GM08714 (cell line): ENCODE measurements around the gene SLC12A9.
"Not testable (repeated sequence)": the region's sequence is repeated elsewhere in the genome, so short reads cannot be mapped to it uniquely, and the experiment has no call there.

Source experiments
- H3K4me3 ChIP-seq: fragments of 200-500 bp; sonication (Bioruptor generic); 2 replicates; pipeline ENCODE4 v1.5.1; 2014; ENCODE audit warnings: mild to moderate bottlenecking, low read length, inconsistent platforms
- ZNF274 ChIP-seq: IDR thresholded peaks from 2 replicates; pipeline ENCODE4 v1.6.1; 2012; ENCODE audit warnings: mild to moderate bottlenecking, low read depth, low read length

The SLC12A9 gene

DNA sequence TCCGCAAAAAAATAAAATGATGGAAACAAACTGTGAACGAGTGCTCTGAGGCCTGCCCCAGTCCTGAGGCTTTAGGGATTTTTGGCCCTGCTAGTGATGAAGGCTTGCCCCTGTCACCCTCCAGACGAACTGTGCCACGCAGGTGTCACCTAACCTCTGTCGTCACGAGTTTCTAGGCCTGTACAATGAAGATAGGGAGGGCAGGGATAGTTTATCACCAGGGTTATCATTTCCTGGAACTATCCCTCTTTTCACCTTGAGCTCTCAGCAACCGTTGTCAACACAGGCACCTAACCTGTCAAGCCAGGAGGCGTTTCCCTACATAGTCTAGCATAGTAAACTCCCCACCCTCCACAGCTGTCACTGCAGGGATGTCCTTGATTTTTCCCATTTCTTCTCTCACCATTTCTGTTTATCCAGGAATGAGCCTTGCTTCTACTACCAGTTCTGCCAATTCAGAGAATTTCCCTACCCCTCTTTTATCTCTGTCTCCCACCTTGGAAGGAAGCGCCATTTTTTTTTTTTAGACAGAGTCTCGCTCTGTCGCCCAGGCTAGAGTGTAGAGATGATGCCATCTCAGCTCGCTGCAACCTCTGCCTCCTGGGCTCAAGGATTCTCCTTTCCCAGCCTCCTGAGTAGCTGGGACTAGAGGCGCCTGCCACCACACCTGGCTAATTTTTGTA, 45.4 kb downstream of the SLC12A9 start:
- no peak for TF ChIP-seq ZNF274
- H3K4me3 ChIP-seq, result no peak overlapping the region

DNA sequence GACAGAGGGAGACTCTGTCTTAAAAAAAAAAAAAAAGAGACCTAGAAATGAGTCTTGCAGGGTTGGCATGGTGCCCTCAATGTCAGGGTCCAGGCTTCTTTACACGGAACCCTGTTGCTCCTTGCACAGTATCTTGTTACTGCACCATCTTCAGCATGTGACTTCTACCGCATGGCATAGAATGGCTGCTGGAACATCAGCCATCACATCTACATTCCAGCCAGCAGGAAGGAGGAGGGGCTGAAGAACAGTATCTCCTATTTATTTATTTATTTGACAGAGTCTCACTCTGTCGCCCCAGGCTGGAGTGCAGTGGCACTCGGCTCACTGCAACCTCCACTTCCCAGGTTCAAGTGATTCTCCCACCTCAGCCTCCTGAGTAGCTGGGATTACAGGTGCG, 46.9 kb downstream of the SLC12A9 start:
- TF ChIP-seq ZNF274, result no peak

DNA sequence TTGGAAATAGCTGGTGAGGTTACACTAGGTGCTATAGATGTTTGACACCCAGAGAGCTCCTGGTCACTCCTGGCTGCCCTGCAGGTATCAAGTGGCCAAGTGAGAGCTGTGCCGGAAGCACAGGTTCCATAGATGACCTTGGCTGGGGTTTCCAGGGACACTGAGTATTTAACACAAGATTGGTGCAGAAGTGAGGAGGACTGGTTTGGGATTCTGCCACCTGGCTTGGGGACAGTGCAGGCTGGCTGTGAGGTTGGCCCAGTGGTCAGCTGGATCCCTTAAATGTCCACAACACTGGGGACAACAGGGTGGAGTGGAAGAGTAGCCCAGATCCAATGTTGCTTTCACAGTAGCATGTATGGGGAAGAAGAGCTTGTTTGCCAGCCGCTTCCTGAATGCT, 48.5 kb downstream of the SLC12A9 start:
- TF ChIP-seq ZNF274, result no peak
- no peak overlapping the region for H3K4me3 ChIP-seq

More for the DNA sequence above, 46.9 kb downstream of the SLC12A9 start:
- no peak overlapping the region for H3K4me3 ChIP-seq

DNA sequence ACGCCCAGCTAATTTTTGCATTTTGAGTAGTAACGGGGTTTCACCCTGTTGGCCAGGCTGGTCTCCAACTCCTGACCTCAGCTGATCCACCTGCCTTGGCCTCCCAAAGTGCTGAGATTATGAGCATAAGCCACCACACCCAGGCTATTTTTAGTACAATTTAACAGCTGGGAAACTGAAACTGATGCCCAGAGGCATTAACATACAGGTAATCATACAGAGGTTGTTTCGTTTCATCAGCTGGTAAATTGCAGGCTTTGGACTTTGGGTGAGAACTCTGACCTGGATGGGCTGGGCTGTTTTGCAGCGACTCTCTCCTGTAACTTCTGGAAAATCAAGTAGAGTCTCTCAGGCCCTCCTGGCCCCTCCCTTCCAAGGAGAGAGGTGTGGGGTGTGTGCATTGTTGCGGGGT, 49.4 kb downstream of the SLC12A9 start:
- TF ChIP-seq ZNF274, result no peak
- H3K4me3 ChIP-seq, result no peak overlapping the region

DNA sequence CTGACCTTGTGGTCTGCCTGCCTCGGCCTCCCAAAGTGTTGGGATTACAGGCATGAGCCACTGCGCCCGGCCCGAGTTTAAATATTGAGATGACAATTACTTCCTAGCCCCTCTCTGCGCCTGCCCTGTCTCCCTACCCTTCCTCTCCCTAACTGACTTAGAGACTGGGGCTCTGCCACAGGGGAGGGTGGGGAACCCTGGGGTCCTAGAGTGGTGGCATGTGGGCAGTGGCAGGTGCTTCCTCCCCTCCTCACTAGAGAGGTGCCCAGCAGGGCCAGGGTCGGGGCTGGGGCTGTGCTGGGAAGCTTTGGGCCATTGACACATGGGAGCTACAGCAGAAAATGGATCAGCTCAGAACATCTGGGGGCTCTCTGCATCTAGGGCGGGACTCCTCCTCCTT, 50.1 kb downstream of the SLC12A9 start:
- H3K4me3 ChIP-seq, result no peak overlapping the region
- no peak for TF ChIP-seq ZNF274

DNA sequence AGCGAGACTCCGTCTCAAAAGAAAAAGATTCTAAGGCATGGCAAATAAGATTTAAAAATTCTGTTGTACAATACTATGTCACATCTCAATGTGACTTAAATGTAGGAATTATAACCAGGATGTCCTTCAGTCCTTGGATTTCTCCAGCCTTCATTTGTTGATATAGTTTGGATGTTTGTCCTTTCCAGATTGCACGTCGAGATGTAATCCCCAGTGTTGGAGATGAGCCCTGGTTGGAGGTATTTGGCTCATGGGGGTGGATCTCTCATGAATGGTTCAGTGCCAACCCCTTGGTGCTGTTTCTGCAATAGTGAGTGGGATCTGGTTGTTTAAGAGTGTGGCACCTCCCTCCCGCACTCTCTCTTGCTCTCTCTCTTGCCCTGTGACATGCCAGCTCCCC, 56.0 kb downstream of the SLC12A9 start:
- H3K4me3 ChIP-seq, result no peak overlapping the region
- TF ChIP-seq ZNF274, result no peak

DNA sequence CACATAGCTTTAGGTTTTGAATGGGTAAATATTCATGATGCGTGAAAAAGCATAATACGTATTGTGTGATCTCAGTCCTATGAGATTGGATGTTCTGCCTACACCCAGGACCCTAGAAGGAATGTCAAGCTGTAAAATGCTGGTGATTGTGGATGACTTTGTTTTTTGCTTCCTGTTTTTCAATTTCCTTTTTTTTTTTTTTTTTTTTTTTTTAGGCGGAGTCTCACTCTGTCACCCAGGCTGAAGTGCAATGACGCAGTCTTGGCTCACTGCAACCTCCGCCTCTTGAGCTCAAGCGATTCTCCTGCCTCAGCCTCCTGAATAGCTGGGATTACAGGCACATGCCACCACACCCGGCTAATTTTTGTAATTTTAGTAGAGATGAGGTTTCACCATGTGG, 57.9 kb downstream of the SLC12A9 start:
- H3K4me3 ChIP-seq, result not testable (repeated sequence)

DNA sequence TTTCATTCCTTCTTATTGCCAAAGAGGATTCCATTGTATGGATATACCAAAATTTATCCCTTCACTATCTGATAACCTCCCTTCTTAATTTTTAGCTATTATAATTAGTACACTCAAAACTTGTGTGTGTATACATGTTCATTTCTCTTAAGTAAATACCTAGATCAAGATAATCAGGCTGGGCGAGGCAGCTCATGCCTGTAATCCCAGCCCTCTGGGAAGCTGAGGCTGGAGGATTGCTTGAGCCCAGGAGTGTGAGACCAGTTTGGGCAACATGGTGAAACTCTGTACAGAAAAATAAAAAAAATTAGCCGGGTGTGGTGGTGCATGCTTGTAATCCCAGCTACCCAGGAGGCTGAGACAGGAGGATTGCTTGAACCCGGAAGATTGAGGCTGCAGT, 59.0 kb downstream of the SLC12A9 start:
- no peak for TF ChIP-seq ZNF274

DNA sequence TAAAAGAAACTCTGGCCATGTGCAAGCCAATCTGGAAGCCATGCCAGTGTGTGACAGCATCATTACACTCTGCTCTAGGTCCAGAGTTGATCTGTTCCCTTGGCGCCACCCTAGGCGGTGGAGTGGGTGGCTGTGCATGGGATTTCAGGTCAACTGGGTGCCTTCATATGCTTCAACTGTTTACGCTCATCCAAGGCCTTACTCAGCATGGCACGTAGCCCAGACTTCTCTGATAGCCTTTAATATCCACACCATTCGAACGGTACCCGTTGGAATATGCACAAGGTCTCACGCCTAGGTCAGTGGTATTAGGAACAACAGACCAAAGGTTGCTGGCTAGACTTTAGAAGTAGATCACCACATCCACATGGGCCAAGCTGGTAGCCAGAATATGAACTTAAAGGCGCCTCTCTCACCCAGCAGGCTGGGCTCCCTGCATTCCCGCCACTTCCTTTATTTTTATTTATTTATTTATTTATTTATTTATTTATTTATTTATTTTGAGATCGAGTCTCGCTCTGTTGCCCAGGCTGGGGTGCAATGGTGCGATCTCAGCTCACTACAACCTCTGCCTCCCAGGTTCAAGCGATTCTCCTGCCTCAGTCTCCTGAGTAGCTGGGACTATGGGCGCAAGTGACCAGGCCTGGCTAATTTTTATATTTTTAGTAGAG, 61.8 kb downstream of the SLC12A9 start:
- no peak for TF ChIP-seq ZNF274
- H3K4me3 ChIP-seq, result no peak overlapping the region

More for the DNA sequence above, 59.0 kb downstream of the SLC12A9 start:
- H3K4me3 ChIP-seq, result no peak overlapping the region

DNA sequence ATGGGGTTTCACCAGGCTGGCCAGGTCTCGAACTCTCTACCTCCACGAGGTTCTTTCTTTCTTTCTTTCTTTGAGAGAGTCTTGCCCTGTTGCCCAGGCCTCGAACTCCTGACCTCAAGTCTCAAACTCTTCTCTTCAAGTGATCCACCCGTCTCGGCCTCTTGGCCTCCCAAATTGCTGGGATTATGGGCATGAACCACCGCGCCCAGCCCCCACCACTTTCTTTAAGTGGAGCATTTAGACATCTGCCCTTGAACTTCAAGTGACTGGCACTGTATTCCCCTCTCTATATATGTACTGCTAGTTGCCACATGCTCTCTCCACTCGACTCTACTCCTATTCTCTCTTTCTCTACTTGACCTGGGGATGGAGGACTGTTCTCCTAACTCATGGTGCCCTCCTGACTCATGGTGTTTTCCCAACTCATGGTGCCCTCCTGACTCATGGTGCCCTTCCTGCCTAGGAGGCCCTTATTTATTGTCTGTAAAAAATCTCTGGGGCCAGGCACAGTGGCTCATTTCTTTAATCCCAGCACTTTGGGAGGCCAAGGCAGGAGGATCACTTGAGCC, 62.5 kb downstream of the SLC12A9 start:
- TF ChIP-seq ZNF274, result no peak
- no peak overlapping the region for H3K4me3 ChIP-seq
